ENCODE data around the gene SV2C. TPM values are rescaled to one million over a fixed set of nuclear protein-coding genes. Genes with fewer than 3 reads are reported as not detected.

SV2C gene
- total and polyA plus RNA-seq, 4 donors: 0.01 to 0.40 (median 0.37) TPM; not detected in 1

GRCh38 chr5:76199336-76200318, 116.4 kb downstream of the SV2C start:
- H3K27me3 ChIP-seq (ENCODE audit: control insufficient read depth in 3 of 3, insufficient read depth in 3 of 3, low read length in 2 of 3): peaks cover 0 to 3% (median 0%) of the 10 kb centered on the region in 3 donors
- H3K9ac ChIP-seq (ENCODE audit: insufficient read depth in 1 of 2, low read length in 2 of 2): no peak overlapping the region
- no peak for TF ChIP-seq CTCF (IDR thresholded peaks at IDR 0.05; ENCODE audit: control extremely low read depth, extremely low read depth)
- H3K4me3 ChIP-seq: no peak overlapping the region
- ATAC-seq (ENCODE audit: insufficient read depth, low FRiP score) (no peak), DNase-seq (peak; percentile 64 to 68 (median 64))
- WGBS, 2 donors: 42 to 49% methylated on average over 6 of the region's 6 CpGs
- H3K27ac ChIP-seq (ENCODE audit: low read depth in 1 of 2, low read length in 1 of 2): no peak overlapping the region
- H3K4me1 ChIP-seq (ENCODE audit: control insufficient read depth in 5 of 5, insufficient read depth in 5 of 5, low read length in 5 of 5): peaks cover 0 to 5% (median 0%) of the 10 kb centered on the region in 5 donors
- no peaks in the 10 kb centered on the region for H3K9me3 ChIP-seq (ENCODE audit: control insufficient read depth in 4 of 4, insufficient read depth in 3 of 4, low read length in 3 of 4)
- no peaks in the 10 kb centered on the region for H3K36me3 ChIP-seq (ENCODE audit: control insufficient read depth in 4 of 4, insufficient read depth in 4 of 4, low read length in 4 of 4)

- ATAC-seq (ENCODE audit: insufficient read depth, low FRiP score) (no peak), DNase-seq (no peak)
- no peak overlapping the region for H3K27ac ChIP-seq (ENCODE audit: low read depth in 1 of 2, low read length in 1 of 2)
- H3K36me3 ChIP-seq (ENCODE audit: control insufficient read depth in 4 of 4, insufficient read depth in 4 of 4, low read length in 4 of 4): no peaks in the 10 kb centered on the region
- TF ChIP-seq CTCF (IDR thresholded peaks at IDR 0.05; ENCODE audit: control extremely low read depth, extremely low read depth): no peak
- no peak overlapping the region for H3K4me3 ChIP-seq
- H3K9ac ChIP-seq (ENCODE audit: insufficient read depth in 1 of 2, low read length in 2 of 2): no peak overlapping the region
- H3K27me3 ChIP-seq (ENCODE audit: control insufficient read depth in 3 of 3, insufficient read depth in 3 of 3, low read length in 2 of 3): no peaks in the 10 kb centered on the region
- 79 to 82% methylated on average over 5 of the region's 5 CpGs for WGBS, 2 donors
- no peaks in the 10 kb centered on the region for H3K9me3 ChIP-seq (ENCODE audit: control insufficient read depth in 4 of 4, insufficient read depth in 3 of 4, low read length in 3 of 4)
- H3K4me1 ChIP-seq (ENCODE audit: control insufficient read depth in 5 of 5, insufficient read depth in 5 of 5, low read length in 5 of 5): peaks cover 0 to 5% (median 0%) of the 10 kb centered on the region in 5 donors
These were observed 119.0 kb downstream of the SV2C start for GRCh38 chr5:76202182-76202581.

- Histone ChIP-seq H3K9me3 (ENCODE audit: control insufficient read depth in 4 of 4, insufficient read depth in 3 of 4, low read length in 3 of 4) (no peaks in the 10 kb centered on the region), H3K36me3 (ENCODE audit: control insufficient read depth in 4 of 4, insufficient read depth in 4 of 4, low read length in 4 of 4) (no peaks in the 10 kb centered on the region), H3K27ac (ENCODE audit: low read depth in 1 of 2, low read length in 1 of 2) (no peak overlapping the region), H3K4me1 (ENCODE audit: control insufficient read depth in 5 of 5, insufficient read depth in 5 of 5, low read length in 5 of 5) (peaks cover 0 to 4% (median 0%) of the 10 kb centered on the region in 5 donors), H3K9ac (ENCODE audit: insufficient read depth in 1 of 2, low read length in 2 of 2) (no peak overlapping the region), H3K4me3 (no peak overlapping the region), H3K27me3 (ENCODE audit: control insufficient read depth in 3 of 3, insufficient read depth in 3 of 3, low read length in 2 of 3) (no peaks in the 10 kb centered on the region)
- DNase-seq: no peak
- TF ChIP-seq CTCF (IDR thresholded peaks at IDR 0.05; ENCODE audit: control extremely low read depth, extremely low read depth): no peak
- ATAC-seq (ENCODE audit: insufficient read depth, low FRiP score): no peak
- WGBS, 2 donors: 90 to 100% methylated on average over 1 of the region's 1 CpG
These were observed 121.0 kb downstream of the SV2C start for GRCh38 chr5:76204191-76204590.
